Measurements from ENCODE around the gene RPS6KA2.

- TF ChIP-seq CTCF (IDR thresholded peaks at IDR 0.05), result no peak
- TF ChIP-seq EP300 (IDR thresholded peaks at IDR 0.05), result no peak
- TF ChIP-seq POLR2A (IDR thresholded peaks at IDR 0.05), result no peak
Observed at GRCh38 chr6:166494101-166494441, 133.0 kb downstream of the RPS6KA2 start.

All from gastroesophageal sphincter (tissue), 3 donors.